Caco-2 (cell line): ENCODE results near the gene DMAC2L. TPM values are rescaled to one million over a fixed set of nuclear protein-coding genes. Genes with fewer than 3 reads are reported as not detected.

Source experiments
- BruUV-seq: library from RNA; stranded (reverse); fragments of 400-500 nt; replicated peaks from 2 replicates; lab custom pipeline; 2021; lab: Mats Ljungman, UMichigan
- CTCF ChIA-PET: fragments of 300-600 bp; sonication (Branson Sonifier 250); formaldehyde crosslinking; loops from one replicate; lab custom pipeline; 2022; ENCODE audit warnings: antibody characterized with exemption; lab: Charles Lee
- POLR2A ChIA-PET: fragments of 300-600 bp; sonication (Branson Sonifier 250); formaldehyde crosslinking; loops from one replicate; lab custom pipeline; 2022; ENCODE audit warnings: antibody characterized with exemption; lab: Charles Lee
- DNase-seq, 2 experiments: peaks; one replicate each; pipeline versions ENCODE4 v3.0.0 to v3.0.0-alpha.2; 2020 to 2022
- H3K27me3 ChIP-seq: replicated peaks from 2 replicates; pipeline ENCODE4 v1.6.0; 2011; ENCODE audit warnings: low read length; ENCODE audit not compliant: control insufficient read depth, insufficient read depth
- H3K36me3 ChIP-seq: 2 replicates; pipeline ENCODE4 v1.5.1; 2011; ENCODE audit warnings: low read length; ENCODE audit not compliant: control insufficient read depth, insufficient read depth
- H3K4me1 ChIP-seq: fragments of 250-450 bp; sonication (Bioruptor Pico); 2 replicates; pipeline ENCODE4 v1.5.1; 2020; ENCODE audit warnings: mild to moderate bottlenecking
- H3K4me3 ChIP-seq: 2 replicates; pipeline ENCODE4 v1.5.1; 2011; ENCODE audit warnings: low read depth, mild to moderate bottlenecking, control low read depth, low read length
- H3K9me3 ChIP-seq: fragments of 250-450 bp; sonication (Bioruptor Pico); 2 replicates; pipeline ENCODE4 v1.5.1; 2020; ENCODE audit warnings: mild to moderate bottlenecking, moderate library complexity
- H3K27ac Mint-ChIP-seq: one replicate; pipeline ENCODE4 v1.8.0; 2022; ENCODE audit warnings: mixed read lengths; ENCODE audit not compliant: unreplicated experiment
- H3K27me3 Mint-ChIP-seq: one replicate; pipeline ENCODE4 v1.8.0; 2022; ENCODE audit warnings: mixed read lengths; ENCODE audit not compliant: insufficient read depth, unreplicated experiment
- H3K36me3 Mint-ChIP-seq: one replicate; pipeline ENCODE4 v1.8.0; 2022; ENCODE audit warnings: mild to moderate bottlenecking, mixed read lengths; ENCODE audit not compliant: insufficient read depth, unreplicated experiment
- H3K4me1 Mint-ChIP-seq: one replicate; pipeline ENCODE4 v1.8.0; 2022; ENCODE audit warnings: low read depth, mixed read lengths; ENCODE audit not compliant: unreplicated experiment
- H3K4me3 Mint-ChIP-seq: one replicate; pipeline ENCODE4 v1.8.0; 2022; ENCODE audit warnings: mild to moderate bottlenecking, moderate library complexity, mixed read lengths; ENCODE audit not compliant: unreplicated experiment
- H3K9me3 Mint-ChIP-seq: one replicate; pipeline ENCODE4 v1.8.0; 2022; ENCODE audit warnings: mixed read lengths; ENCODE audit not compliant: unreplicated experiment
- CTCF ChIP-seq, 2 experiments: fragments of 200-600 bp in 1 of 2; IDR thresholded peaks; 1 replicate in 1 of 2; 2 replicates in 1 of 2; pipeline versions ENCODE4 v1.5.1 to v1.8.0; 2011 to 2022; ENCODE audit warnings: antibody characterized with exemption in 1 of 2, control low read depth in 1 of 2, inconsistent platforms in 1 of 2, low read depth in 1 of 2, low read length in 1 of 2, mild to moderate bottlenecking in 1 of 2, moderate library complexity in 1 of 2; ENCODE audit not compliant: insufficient read depth in 1 of 2, severe bottlenecking in 1 of 2, unreplicated experiment in 1 of 2
- intact Hi-C: fragments of 100-400 bp; cut with micrococcal nuclease; formaldehyde crosslinking; loops from one replicate; pipeline ENCODE4 v1.10.0; 2022; ENCODE audit not compliant: unreplicated experiment
- total RNA-seq: library from RNA; stranded (reverse); gene quantifications from 2 replicates; pipeline ENCODE4 v1.2.3, GENCODE V29; 2022

Gene DMAC2L
- total RNA-seq, 1 experiment from 2014 or later, result 27.6 TPM

GRCh38 chr14:50319293-50319692 is 7.2 kb downstream of the DMAC2L start:
- intact Hi-C loops, result no loop called here
- Mint-ChIP-seq H3K27me3 (no peaks in the 10 kb centered on the region), H3K4me1 (no peaks in the 10 kb centered on the region), H3K36me3 (peaks cover 11% of the 10 kb centered on the region), H3K27ac (peak overlapping the region; percentile 2), H3K9me3 (no peaks in the 10 kb centered on the region), H3K4me3 (no peak overlapping the region)
- no peaks in the 10 kb centered on the region for H3K27me3 ChIP-seq
- TF ChIP-seq CTCF (IDR thresholded peaks at IDR 0.05; ENCODE audit: insufficient read depth in 1 of 2, low read depth in 1 of 2, low read length in 1 of 2, severe bottlenecking in 1 of 2, unreplicated experiment in 1 of 2), result no peak
- no peaks in the 10 kb centered on the region; the same call in 1 of the 2 replicates for H3K4me1 ChIP-seq
- H3K36me3 ChIP-seq, result no peaks in the 10 kb centered on the region
- POLR2A ChIA-PET, result no interaction called here
- no peak for DNase-seq
- BruUV-seq, result no TSS peak
- CTCF ChIA-PET, result no interaction called here
- no peaks in the 10 kb centered on the region for H3K9me3 ChIP-seq
- no peak overlapping the region for H3K4me3 ChIP-seq

- Histone ChIP-seq H3K9me3 (no peaks in the 10 kb centered on the region), H3K27me3 (no peaks in the 10 kb centered on the region), H3K4me1 (no peaks in the 10 kb centered on the region; the same call in 1 of the 2 replicates), H3K4me3 (no peak overlapping the region), H3K36me3 (no peaks in the 10 kb centered on the region)
- no peak for DNase-seq
- POLR2A ChIA-PET, result no interaction called here
- H3K27ac Mint-ChIP-seq, result no peak overlapping the region
- no peak overlapping the region for H3K4me3 Mint-ChIP-seq
- peaks cover 8% of the 10 kb centered on the region for H3K36me3 Mint-ChIP-seq
- intact Hi-C loops, result loop anchor here (2.0 to 5.0 kb wide), 2 partner anchors 77 to 458 kb away; partner anchors contain the start of gene CDKL1
- no peaks in the 10 kb centered on the region for H3K9me3 Mint-ChIP-seq
- no peaks in the 10 kb centered on the region for H3K27me3 Mint-ChIP-seq
- no peaks in the 10 kb centered on the region for H3K4me1 Mint-ChIP-seq
- CTCF ChIA-PET, result interaction anchor here (0.6 to 2.5 kb wide), 2 partner anchors 131 to 212 kb away, joined by 3 to 14 read pairs; partner anchors contain the start of gene MAP4K5
- no TSS peak for BruUV-seq
- TF ChIP-seq CTCF (IDR thresholded peaks at IDR 0.05; ENCODE audit: insufficient read depth in 1 of 2, low read depth in 1 of 2, low read length in 1 of 2, severe bottlenecking in 1 of 2, unreplicated experiment in 1 of 2), result no peak
Measured at GRCh38 chr14:50319721-50320120, 7.6 kb downstream of the DMAC2L start.

GRCh38 chr14:50320283-50320682 is 8.2 kb downstream of the DMAC2L start:
- CTCF ChIA-PET, result interaction anchor here (0.6 to 2.5 kb wide), 10 partner anchors 9 to 391 kb away, joined by 3 to 17 read pairs (median 4); partner anchors contain the start of genes CDKL1, DMAC2L, L2HGDH and MAP4K5
- Mint-ChIP-seq H3K27me3 (no peaks in the 10 kb centered on the region), H3K9me3 (no peaks in the 10 kb centered on the region), H3K36me3 (peaks cover 8% of the 10 kb centered on the region), H3K4me1 (no peaks in the 10 kb centered on the region), H3K27ac (no peak overlapping the region), H3K4me3 (no peak overlapping the region)
- no peak for TF ChIP-seq CTCF (IDR thresholded peaks at IDR 0.05; ENCODE audit: insufficient read depth in 1 of 2, low read depth in 1 of 2, low read length in 1 of 2, severe bottlenecking in 1 of 2, unreplicated experiment in 1 of 2)
- H3K36me3 ChIP-seq, result no peaks in the 10 kb centered on the region
- intact Hi-C loops, result loop anchor here (2.0 to 5.0 kb wide), 2 partner anchors 77 to 457 kb away; partner anchors contain the start of gene CDKL1
- no peaks in the 10 kb centered on the region; the same call in 1 of the 2 replicates for H3K4me1 ChIP-seq
- POLR2A ChIA-PET, result interaction anchor here (1.0 kb wide), 4 partner anchors 8 to 212 kb away, joined by 3 to 4 read pairs (median 4); partner anchors contain the start of genes CDKL1, DMAC2L, L2HGDH and MAP4K5
- H3K4me3 ChIP-seq, result no peak overlapping the region
- no peaks in the 10 kb centered on the region for H3K27me3 ChIP-seq
- DNase-seq, result no peak
- no peaks in the 10 kb centered on the region for H3K9me3 ChIP-seq
- no TSS peak for BruUV-seq
